Hematopoietic multipotent progenitor cell (in vitro differentiated cells): Measurements from ENCODE around the gene GRM7. TPM values are rescaled to one million over a fixed set of nuclear protein-coding genes. Genes with fewer than 3 reads are reported as not detected.
"Not testable (repeated sequence)": the region's sequence is repeated elsewhere in the genome, so short reads cannot be mapped to it uniquely, and the experiment has no call there.

ENCODE experiments used
- DNase-seq, 3 donors: peaks; one replicate each; pipeline ENCODE4 v3.0.0-alpha.2; 2011 to 2015; ENCODE audit warnings: low read depth in 2 of 3, low spot score in 2 of 3
- total RNA-seq: library from RNA; depleted of rRNA; stranded (reverse); fragments of >200 nt; gene quantifications from one replicate; pipeline ENCODE4 v1.2.3, GENCODE V29; 2012

The GRM7 gene
- total RNA-seq, result under 0.01 TPM

DNA sequence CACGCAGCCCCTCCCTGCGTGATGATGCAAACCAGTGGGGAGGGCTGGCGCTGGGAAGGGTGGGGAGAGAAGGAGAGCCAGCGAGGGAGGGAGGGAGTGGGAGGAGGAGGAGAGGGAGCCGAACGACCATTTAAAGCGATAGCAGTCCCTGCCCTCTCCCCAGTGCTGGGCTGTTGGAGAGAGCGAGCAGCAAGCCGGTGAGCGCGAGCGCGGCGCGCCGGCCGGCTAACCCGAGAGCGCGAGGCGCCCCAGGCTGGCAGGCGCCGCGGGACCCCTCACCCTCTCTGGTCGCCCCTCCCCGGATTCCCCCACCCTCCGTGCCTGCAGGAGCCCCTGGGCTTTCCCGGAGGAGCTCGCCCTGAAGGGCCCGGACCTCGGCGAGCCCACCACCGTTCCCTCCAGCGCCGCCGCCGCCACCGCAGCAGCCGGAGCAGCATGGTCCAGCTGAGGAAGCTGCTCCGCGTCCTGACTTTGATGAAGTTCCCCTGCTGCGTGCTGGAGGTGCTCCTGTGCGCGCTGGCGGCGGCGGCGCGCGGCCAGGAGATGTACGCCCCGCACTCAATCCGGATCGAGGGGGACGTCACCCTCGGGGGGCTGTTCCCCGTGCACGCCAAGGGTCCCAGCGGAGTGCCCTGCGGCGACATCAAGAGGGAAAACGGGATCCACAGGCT lies at the start of gene GRM7:
TSS of gene GRM7 (plus strand) at position 162 of the 671 bp plus-strand sequence.
- peak in 1 of 3 donors; percentile 20 for DNase-seq

DNA sequence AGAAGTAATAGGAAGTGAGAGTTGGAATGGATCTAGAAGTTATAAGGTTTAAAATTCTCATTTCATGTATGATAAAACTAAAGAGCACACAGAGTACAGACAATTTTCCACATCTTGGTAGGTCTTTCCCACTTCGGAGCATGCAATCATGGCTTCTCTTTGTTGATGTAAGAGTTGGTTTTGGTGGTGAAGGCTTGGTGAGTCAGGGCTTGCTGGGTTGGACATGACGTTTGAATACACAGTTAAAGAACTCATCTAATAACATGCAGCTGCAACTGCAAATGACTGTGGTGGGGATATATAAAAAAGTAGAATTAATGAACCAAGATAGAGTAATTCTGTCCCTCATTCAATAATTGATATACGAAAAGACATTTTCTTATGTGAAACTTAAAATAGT lies 39.5 kb upstream of the GRM7 start:
- DNase-seq, result no peak

- DNase-seq, result no peak
Measured at GRCh38 chr3:6825524-6825923, 35.4 kb upstream of the GRM7 start.

GRCh38 chr3:6827453-6827852 lies 33.5 kb upstream of the GRM7 start:
- DNase-seq, result no peak

GRCh38 chr3:6844723-6845122 lies 16.2 kb upstream of the GRM7 start:
- DNase-seq, result no peak

GRCh38 chr3:6854184-6854583 lies 6.7 kb upstream of the GRM7 start:
- DNase-seq, result no peak

DNA sequence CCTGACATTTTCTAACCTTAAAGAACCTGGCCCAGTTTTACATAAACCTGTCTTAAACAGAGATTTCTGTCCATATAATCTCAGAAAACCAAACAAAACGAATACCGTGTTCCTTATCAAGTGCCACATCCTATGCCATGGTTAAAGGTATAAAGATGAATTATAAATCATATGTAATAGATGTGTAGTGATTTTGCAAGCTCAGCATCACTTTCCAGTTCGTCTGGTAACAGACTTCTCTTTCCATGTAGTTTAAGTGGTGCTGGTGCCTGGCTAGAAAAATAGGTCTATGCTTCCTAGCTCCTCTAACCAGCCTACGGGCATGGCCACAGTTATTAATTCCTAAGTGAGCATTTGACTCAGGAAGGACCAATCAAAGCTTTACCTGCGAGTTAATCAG lies 3.4 kb upstream of the GRM7 start:
- no peak for DNase-seq

GRCh38 chr3:6860149-6860953 lies 564 bp upstream of the GRM7 start:
- DNase-seq, result no peak

DNA sequence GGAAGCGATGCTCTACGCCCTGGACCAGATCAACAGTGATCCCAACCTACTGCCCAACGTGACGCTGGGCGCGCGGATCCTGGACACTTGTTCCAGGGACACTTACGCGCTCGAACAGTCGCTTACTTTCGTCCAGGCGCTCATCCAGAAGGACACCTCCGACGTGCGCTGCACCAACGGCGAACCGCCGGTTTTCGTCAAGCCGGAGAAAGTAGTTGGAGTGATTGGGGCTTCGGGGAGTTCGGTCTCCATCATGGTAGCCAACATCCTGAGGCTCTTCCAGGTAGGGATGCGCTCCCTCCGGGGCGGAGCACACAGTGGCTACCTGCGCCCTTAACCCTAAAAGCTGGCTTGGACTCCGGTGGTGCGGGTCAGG lies 698 bp downstream of the GRM7 start:
- no peak for DNase-seq

DNA sequence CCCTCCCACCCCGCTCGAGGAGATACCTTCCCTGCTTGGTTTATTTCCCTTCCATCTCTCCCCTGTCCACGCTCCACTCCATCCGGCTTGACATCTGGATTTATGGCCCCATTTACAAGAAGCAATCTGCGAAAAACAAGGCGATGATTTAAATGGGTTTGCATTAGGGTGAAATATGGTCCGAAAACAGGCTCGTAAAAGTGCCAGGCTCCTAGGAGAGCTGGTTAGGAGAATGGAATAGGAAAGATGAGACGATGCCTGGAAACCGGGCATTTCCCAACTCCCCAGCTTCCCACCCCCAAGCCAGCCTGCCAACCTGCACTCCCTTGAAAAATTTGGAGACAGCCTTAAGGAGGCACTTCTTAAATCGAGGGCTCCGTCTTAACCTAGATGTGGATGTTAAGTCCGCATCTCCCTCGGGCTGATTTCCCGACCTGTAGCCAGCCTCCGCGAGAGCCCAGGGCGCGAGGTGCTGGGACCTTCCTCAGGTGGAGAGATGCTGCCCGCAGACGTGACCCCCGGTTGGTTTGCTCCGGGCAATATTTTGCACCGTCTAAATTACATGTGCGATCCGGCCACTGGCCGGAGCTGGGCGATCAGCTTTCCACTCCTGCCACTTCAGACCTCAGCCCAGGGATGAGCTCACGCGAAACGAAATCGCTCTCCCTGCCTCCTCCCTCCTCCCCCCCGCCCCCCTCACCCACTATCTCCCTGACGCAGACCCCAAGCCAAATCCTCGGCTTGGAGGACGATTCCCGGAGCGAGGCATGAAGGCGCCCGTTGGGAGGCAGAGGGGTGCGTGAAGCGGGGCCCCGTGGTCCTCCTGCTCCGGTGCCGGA lies 1.3 kb downstream of the GRM7 start:
- DNase-seq, result no peak

- no peak for DNase-seq
Measured at GRCh38 chr3:6862880-6863195, 1.9 kb downstream of the GRM7 start.

DNA sequence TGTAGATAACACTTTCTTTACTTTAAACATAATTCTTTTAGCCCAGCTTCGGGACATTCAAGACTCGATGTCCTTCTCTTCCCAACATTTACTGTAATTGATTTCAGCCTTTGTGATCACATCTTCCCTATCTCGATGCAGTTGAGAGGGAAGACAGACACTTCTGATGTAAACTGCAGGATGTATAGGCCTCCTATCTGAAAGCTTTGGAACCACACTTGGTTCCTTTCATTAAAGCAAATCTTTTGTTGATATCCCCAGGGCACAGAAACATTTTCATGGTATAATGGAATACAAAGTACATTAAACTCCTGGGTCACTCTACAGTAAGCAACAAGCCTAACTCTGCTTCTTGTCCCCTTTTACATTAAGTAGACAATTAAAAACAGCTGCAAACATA lies 6.4 kb downstream of the GRM7 start:
- DNase-seq, result no peak

DNA sequence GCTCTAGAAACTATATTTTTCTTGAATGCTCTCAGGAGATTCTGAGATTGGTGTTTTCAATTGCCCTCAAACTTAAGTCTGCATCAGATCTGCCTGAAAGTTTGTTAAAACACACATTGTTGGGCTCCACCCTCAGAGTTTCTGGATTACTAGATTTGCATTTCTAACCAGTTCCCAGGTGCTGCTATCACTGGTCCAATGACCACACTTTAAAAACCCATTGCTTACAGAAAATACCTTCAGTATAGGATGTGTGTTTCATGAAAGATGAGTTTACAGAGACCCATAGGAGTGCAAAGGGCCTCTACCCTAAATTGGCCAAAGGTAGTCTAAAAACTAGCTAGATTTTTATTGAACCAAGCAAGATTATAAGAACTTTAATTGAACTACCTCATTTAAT lies 17.8 kb downstream of the GRM7 start:
- DNase-seq, result no peak

GRCh38 chr3:6912240-6912639 lies 51.3 kb downstream of the GRM7 start:
- DNase-seq, result no peak

GRCh38 chr3:6915898-6916297 lies 55.0 kb downstream of the GRM7 start:
- no peak for DNase-seq

GRCh38 chr3:6921066-6921465 lies 60.2 kb downstream of the GRM7 start:
- no peak for DNase-seq

DNA sequence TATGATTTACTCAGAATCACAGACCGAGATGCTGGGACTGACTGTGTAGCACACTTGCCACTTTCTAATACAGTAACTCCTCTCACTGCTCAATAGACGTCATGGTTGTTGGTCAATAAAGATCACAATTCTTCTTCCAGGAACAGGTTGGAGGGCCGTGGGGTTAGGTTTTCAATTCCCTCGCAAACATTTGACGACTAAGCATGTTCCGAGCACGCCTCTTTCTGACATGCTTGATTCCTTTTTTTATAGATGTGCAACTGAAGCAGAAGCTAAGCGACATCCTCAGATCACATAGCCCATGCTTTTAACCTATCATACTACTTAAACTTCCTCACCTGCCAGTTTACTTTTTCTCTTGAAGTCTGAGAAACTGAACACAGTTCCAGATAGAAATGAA lies 61.0 kb downstream of the GRM7 start:
- DNase-seq, result no peak

DNA sequence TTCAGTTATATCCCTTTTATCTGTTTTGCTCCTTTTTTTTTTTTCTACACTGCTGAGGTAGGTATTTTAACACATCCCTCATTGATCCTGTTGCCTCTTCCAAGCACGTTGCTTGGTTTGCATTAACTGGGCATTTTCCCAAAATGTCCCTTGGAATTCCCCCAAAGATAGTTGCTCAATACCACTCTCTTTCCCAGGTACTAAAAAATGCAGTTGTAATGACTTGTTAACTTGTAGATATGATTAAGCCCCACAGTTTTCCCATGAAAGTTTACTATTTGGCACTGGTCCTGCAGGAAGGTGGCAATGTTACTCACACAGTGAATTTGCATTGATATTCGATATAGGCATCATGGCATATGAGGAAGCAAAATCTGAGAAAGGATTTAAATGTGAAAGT lies 67.1 kb downstream of the GRM7 start:
- DNase-seq, result no peak

- DNase-seq, result no peak
Measured at GRCh38 chr3:6929918-6930317, 69.0 kb downstream of the GRM7 start.

GRCh38 chr3:6935418-6935817 lies 74.5 kb downstream of the GRM7 start:
- DNase-seq, result not testable (repeated sequence)

- no peak for DNase-seq
Measured at GRCh38 chr3:6935970-6936369, 75.1 kb downstream of the GRM7 start.

- peak in 1 of 3 donors; percentile 17 for DNase-seq
Measured at GRCh38 chr3:6962801-6963200, 101.9 kb downstream of the GRM7 start.
